ENCODE results near the gene TMEM259. TPM values are rescaled to one million over a fixed set of nuclear protein-coding genes. Genes with fewer than 3 reads are reported as not detected.
A peak's percentile ranks its signal among the peaks of the same experiment; 100 is the strongest.

The TMEM259 gene
- total RNA-seq, 1 donor from 2014 or later, result 157 TPM

DNA sequence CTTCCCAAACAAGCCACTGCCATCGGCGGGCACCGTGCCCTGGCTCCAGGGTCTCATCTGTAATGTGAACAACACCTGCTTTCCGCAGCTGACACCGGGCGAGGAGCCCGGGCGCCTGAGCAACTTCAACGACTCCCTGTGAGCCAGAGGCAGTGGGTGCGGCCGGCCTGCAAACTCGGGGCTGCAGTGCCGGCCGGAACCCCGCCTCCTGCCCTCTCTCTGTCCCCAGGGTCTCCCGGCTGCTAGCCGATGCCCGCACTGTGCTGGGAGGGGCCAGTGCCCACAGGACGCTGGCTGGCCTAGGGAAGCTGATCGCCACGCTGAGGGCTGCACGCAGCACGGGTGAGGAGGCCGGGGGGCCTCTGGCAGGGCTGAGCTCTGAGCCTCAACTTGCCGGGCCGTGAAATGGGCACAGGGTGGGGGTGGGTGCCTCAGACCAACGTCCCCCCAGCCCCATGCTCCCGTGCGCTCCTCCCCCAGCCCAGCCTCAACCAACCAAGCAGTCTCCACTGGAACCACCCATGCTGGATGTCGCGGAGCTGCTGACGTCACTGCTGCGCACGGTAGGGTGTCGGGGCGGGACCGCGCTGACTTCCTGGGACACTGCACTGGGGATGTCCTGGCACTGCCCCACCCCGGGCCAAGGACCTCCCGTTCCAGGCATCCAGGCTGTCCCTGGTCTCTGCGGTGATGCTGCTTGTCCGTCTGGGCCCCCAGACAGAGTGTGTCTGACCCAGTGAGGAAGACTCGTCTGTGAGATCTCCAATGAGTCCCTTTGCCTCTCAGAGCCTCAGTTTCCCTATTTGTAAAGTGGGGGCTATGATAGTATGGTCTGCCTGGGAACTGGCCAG lies 21.1 kb upstream of the TMEM259 start:
- Mint-ChIP-seq H3K27me3 (ENCODE audit: unreplicated experiment) (no peaks in the 10 kb centered on the region), H3K9me3 (ENCODE audit: unreplicated experiment) (no peaks in the 10 kb centered on the region), H3K27ac (ENCODE audit: unreplicated experiment) (no peak overlapping the region), H3K4me3 (ENCODE audit: unreplicated experiment) (no peak overlapping the region), H3K36me3 (ENCODE audit: unreplicated experiment) (peaks cover 6% of the 10 kb centered on the region), H3K4me1 (ENCODE audit: unreplicated experiment) (peaks cover 43% of the 10 kb centered on the region)
- TF ChIP-seq, protein P1, sequence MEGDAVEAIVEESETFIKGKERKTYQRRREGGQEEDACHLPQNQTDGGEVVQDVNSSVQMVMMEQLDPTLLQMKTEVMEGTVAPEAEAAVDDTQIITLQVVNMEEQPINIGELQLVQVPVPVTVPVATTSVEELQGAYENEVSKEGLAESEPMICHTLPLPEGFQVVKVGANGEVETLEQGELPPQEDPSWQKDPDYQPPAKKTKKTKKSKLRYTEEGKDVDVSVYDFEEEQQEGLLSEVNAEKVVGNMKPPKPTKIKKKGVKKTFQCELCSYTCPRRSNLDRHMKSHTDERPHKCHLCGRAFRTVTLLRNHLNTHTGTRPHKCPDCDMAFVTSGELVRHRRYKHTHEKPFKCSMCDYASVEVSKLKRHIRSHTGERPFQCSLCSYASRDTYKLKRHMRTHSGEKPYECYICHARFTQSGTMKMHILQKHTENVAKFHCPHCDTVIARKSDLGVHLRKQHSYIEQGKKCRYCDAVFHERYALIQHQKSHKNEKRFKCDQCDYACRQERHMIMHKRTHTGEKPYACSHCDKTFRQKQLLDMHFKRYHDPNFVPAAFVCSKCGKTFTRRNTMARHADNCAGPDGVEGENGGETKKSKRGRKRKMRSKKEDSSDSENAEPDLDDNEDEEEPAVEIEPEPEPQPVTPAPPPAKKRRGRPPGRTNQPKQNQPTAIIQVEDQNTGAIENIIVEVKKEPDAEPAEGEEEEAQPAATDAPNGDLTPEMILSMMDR (IDR thresholded peaks at IDR 0.05), result no peak
- no peak for DNase-seq (ENCODE audit: extremely low spot score, unreplicated experiment)

DNA sequence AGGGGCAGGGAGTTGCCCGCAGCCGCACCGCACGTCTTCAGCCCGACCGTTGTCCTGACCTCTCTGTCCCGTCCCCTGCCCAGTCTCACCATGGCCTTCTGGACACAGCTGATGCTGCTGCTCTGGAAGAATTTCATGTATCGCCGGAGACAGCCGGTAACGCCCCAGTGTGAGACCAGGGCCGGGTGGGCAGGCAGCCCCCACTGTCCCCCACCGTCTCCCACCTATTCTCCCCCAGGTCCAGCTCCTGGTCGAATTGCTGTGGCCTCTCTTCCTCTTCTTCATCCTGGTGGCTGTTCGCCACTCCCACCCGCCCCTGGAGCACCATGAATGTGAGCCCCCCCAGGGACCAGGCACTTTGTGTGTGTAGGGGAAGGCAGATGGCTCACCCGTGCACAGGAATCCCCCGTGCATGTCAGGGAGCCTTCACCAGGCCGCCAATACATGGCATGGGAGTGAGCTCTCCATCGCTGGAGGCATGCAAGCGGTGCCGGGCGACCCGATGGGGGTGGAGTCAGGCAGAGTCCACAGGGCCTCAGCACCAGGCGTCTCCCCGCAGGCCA lies 20.4 kb upstream of the TMEM259 start:
- TF ChIP-seq, protein P1 (IDR thresholded peaks at IDR 0.05), result no peak
- Mint-ChIP-seq H3K4me1 (ENCODE audit: unreplicated experiment) (peaks cover 45% of the 10 kb centered on the region), H3K9me3 (ENCODE audit: unreplicated experiment) (no peaks in the 10 kb centered on the region), H3K27ac (ENCODE audit: unreplicated experiment) (no peak overlapping the region), H3K36me3 (ENCODE audit: unreplicated experiment) (peaks cover 8% of the 10 kb centered on the region), H3K4me3 (ENCODE audit: unreplicated experiment) (peak overlapping the region; percentile 88), H3K27me3 (ENCODE audit: unreplicated experiment) (no peaks in the 10 kb centered on the region)
- DNase-seq (ENCODE audit: extremely low spot score, unreplicated experiment), result no peak

GRCh38 chr19:1040476-1041271 lies 19.8 kb upstream of the TMEM259 start:
- TF ChIP-seq, protein P1 (IDR thresholded peaks at IDR 0.05), result no peak
- peaks cover 12% of the 10 kb centered on the region for H3K36me3 Mint-ChIP-seq (ENCODE audit: unreplicated experiment)
- DNase-seq (ENCODE audit: extremely low spot score, unreplicated experiment), result no peak
- peak overlapping the region; percentile 88 for H3K4me3 Mint-ChIP-seq (ENCODE audit: unreplicated experiment)
- no peaks in the 10 kb centered on the region for H3K9me3 Mint-ChIP-seq (ENCODE audit: unreplicated experiment)
- H3K27ac Mint-ChIP-seq (ENCODE audit: unreplicated experiment), result peak overlapping the region; percentile 63
- H3K4me1 Mint-ChIP-seq (ENCODE audit: unreplicated experiment), result peaks cover 47% of the 10 kb centered on the region
- H3K27me3 Mint-ChIP-seq (ENCODE audit: unreplicated experiment), result no peaks in the 10 kb centered on the region

DNA sequence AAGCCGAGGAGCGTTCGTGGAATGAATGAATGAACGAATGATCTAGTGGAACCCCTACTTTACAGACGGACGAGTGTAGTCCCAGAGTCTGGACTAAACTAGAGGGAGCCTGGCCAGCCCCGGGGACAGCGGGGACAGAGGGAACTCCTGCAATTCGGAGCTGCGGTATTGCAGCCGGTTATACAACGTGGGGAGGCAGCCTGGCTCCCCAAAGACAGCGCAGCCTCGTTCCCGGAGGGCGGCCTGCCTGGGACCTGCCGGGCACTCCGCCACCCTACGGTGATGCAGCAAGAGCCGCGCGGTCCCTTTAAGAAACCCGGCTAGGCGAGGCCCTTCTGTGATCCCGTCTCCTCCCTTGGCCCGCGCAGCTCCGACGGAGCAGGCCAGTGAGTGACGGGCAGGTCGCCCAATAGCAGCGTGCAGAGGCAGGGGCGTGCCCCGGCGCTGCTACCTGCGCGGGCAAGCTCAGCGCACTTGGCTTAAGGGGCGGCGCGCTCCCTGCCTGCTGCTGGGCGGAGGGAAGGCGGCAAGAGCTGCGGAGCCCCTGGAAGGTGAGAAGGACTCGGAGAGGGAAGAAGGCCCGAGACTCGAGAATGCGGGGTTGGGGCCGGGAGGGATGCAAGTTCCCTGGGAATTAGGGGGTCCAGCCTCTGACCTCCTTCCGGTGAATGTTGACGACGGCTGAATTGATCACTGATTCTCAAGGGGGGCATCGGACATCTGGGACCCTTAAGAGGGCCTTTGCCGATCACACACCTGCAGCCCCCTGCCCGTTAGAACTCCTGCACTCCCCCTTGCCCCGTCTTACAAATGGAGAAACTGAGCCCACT lies 18.9 kb upstream of the TMEM259 start, which contains the start of gene ABCA7:
Gene ABCA7, plus strand, starts transcription at position 462 of the 830 bp plus-strand sequence. CDS start 1,255 bp downstream, outside the sequence.
- DNase-seq (ENCODE audit: extremely low spot score, unreplicated experiment), result peak; percentile 98
- Mint-ChIP-seq H3K36me3 (ENCODE audit: unreplicated experiment) (peaks cover 15% of the 10 kb centered on the region), H3K9me3 (ENCODE audit: unreplicated experiment) (no peaks in the 10 kb centered on the region), H3K4me1 (ENCODE audit: unreplicated experiment) (peaks cover 49% of the 10 kb centered on the region), H3K4me3 (ENCODE audit: unreplicated experiment) (peak within 1 kb of the TSS; percentile 88), H3K27me3 (ENCODE audit: unreplicated experiment) (no peaks in the 10 kb centered on the region), H3K27ac (ENCODE audit: unreplicated experiment) (peak within 1 kb of the TSS; percentile 89)
- TF ChIP-seq, protein P1 (IDR thresholded peaks at IDR 0.05), result no peak
